Measurements from ENCODE around the gene RFTN2. TPM values are rescaled to one million over a fixed set of nuclear protein-coding genes. Genes with fewer than 3 reads are reported as not detected.

RFTN2 gene
- total RNA-seq, 1 experiment from 2014 or later: not detected

DNA sequence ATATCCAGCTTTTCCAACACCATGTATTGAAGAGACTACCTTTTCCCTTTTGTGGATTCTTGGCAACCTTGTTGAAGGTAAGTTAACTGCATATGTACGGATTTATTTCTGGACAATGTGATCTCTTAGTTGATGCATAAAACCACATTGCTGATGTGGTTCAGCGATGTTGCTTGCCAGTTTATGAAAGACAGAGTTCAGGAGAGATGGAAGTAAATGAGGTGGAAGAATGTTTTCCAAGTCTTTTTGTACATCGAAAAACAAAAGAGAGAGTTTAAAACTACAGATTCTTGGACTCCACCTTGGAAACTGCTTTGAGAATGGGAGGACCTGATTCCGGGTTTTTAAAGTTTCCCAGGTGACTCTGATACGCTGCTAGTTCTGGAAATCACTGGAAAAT, 115.7 kb downstream of the RFTN2 start:
- intact Hi-C loops (cut with micrococcal nuclease; ENCODE audit: unreplicated experiment) (no loop called here), in situ Hi-C loops (cut with HindIII; ENCODE audit: low pct_unique_long_range_greater_than_20kb, low sequenced_read_pairs) (no loop called here)
- TF ChIP-seq SIN3A (IDR thresholded peaks at IDR 0.05; ENCODE audit: borderline replicate concordance, insufficient read depth, low read depth, low read length): no peak
- no peak for TF ChIP-seq TCF7L2 (IDR thresholded peaks at IDR 0.05; ENCODE audit: low read depth, low read length)
- ATAC-seq: no peak
- H3K4me3 ChIP-seq (ENCODE audit: low read depth in 2 of 2, low read length in 2 of 2): no peak overlapping the region
- no peaks in the 10 kb centered on the region for H3K27me3 ChIP-seq (ENCODE audit: control insufficient read depth, insufficient read depth, low read length)
- no peaks in the 10 kb centered on the region for H3K36me3 ChIP-seq (ENCODE audit: control insufficient read depth, insufficient read depth, low read length)
- H3K4me1 ChIP-seq (ENCODE audit: control insufficient read depth, insufficient read depth, low read length): no peaks in the 10 kb centered on the region
- ChIA-PET POLR2A (no interaction called here), CTCF (no interaction called here)
- BruUV-seq (replicated peaks): no TSS peak
- no peaks in the 10 kb centered on the region for H3K9me3 ChIP-seq (ENCODE audit: control insufficient read depth, insufficient read depth, low read depth, low read length)
- no peak for DNase-seq (ENCODE audit: low read depth, low spot score)
- no peak overlapping the region for H3K27ac ChIP-seq (ENCODE audit: low read length)

DNA sequence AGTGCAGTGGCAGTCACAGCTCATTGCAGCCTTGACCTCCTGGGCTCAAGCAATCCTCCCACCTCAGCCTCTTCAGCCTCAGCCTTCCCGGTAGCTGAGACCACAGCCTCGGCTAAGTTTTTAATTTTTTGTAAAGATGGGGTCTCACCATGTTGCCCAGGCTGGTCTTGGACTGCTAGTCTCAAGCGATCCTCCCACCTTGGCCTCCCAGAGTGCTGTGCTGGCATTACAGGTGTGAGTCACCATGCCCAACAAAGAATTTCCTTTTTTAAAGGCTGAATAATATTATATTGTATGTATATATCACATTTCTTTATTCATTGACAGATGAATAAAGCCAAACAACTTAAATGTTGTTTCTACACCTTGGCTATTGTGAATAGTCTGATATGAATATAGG, 117.0 kb downstream of the RFTN2 start:
- CTCF ChIA-PET: no interaction called here
- in situ Hi-C loops (cut with HindIII; ENCODE audit: low pct_unique_long_range_greater_than_20kb, low sequenced_read_pairs): no loop called here
- Histone ChIP-seq H3K27me3 (ENCODE audit: control insufficient read depth, insufficient read depth, low read length) (no peaks in the 10 kb centered on the region), H3K36me3 (ENCODE audit: control insufficient read depth, insufficient read depth, low read length) (no peaks in the 10 kb centered on the region), H3K27ac (ENCODE audit: low read length) (no peak overlapping the region), H3K9me3 (ENCODE audit: control insufficient read depth, insufficient read depth, low read depth, low read length) (no peaks in the 10 kb centered on the region), H3K4me1 (ENCODE audit: control insufficient read depth, insufficient read depth, low read length) (no peaks in the 10 kb centered on the region), H3K4me3 (ENCODE audit: low read depth in 2 of 2, low read length in 2 of 2) (no peak overlapping the region)
- intact Hi-C loops (cut with micrococcal nuclease; ENCODE audit: unreplicated experiment): no loop called here
- no TSS peak for BruUV-seq (replicated peaks)
- POLR2A ChIA-PET: no interaction called here
- TF ChIP-seq POLR2AphosphoS5 (IDR thresholded peaks at IDR 0.05; ENCODE audit: low read depth, low read length) (no peak), TCF7L2 (IDR thresholded peaks at IDR 0.05; ENCODE audit: low read depth, low read length) (no peak), SIN3A (IDR thresholded peaks at IDR 0.05; ENCODE audit: borderline replicate concordance, insufficient read depth, low read depth, low read length) (no peak)
- TF ChIP-seq, protein P1, sequence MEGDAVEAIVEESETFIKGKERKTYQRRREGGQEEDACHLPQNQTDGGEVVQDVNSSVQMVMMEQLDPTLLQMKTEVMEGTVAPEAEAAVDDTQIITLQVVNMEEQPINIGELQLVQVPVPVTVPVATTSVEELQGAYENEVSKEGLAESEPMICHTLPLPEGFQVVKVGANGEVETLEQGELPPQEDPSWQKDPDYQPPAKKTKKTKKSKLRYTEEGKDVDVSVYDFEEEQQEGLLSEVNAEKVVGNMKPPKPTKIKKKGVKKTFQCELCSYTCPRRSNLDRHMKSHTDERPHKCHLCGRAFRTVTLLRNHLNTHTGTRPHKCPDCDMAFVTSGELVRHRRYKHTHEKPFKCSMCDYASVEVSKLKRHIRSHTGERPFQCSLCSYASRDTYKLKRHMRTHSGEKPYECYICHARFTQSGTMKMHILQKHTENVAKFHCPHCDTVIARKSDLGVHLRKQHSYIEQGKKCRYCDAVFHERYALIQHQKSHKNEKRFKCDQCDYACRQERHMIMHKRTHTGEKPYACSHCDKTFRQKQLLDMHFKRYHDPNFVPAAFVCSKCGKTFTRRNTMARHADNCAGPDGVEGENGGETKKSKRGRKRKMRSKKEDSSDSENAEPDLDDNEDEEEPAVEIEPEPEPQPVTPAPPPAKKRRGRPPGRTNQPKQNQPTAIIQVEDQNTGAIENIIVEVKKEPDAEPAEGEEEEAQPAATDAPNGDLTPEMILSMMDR (IDR thresholded peaks at IDR 0.05): no peak
- TF ChIP-seq, protein P2, sequence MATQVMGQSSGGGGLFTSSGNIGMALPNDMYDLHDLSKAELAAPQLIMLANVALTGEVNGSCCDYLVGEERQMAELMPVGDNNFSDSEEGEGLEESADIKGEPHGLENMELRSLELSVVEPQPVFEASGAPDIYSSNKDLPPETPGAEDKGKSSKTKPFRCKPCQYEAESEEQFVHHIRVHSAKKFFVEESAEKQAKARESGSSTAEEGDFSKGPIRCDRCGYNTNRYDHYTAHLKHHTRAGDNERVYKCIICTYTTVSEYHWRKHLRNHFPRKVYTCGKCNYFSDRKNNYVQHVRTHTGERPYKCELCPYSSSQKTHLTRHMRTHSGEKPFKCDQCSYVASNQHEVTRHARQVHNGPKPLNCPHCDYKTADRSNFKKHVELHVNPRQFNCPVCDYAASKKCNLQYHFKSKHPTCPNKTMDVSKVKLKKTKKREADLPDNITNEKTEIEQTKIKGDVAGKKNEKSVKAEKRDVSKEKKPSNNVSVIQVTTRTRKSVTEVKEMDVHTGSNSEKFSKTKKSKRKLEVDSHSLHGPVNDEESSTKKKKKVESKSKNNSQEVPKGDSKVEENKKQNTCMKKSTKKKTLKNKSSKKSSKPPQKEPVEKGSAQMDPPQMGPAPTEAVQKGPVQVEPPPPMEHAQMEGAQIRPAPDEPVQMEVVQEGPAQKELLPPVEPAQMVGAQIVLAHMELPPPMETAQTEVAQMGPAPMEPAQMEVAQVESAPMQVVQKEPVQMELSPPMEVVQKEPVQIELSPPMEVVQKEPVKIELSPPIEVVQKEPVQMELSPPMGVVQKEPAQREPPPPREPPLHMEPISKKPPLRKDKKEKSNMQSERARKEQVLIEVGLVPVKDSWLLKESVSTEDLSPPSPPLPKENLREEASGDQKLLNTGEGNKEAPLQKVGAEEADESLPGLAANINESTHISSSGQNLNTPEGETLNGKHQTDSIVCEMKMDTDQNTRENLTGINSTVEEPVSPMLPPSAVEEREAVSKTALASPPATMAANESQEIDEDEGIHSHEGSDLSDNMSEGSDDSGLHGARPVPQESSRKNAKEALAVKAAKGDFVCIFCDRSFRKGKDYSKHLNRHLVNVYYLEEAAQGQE (IDR thresholded peaks at IDR 0.05; ENCODE audit: insufficient read depth in 1 of 2, low read depth in 2 of 2, low read length in 1 of 2): no peak
- ATAC-seq (no peak), DNase-seq (ENCODE audit: low read depth, low spot score) (no peak)

DNA sequence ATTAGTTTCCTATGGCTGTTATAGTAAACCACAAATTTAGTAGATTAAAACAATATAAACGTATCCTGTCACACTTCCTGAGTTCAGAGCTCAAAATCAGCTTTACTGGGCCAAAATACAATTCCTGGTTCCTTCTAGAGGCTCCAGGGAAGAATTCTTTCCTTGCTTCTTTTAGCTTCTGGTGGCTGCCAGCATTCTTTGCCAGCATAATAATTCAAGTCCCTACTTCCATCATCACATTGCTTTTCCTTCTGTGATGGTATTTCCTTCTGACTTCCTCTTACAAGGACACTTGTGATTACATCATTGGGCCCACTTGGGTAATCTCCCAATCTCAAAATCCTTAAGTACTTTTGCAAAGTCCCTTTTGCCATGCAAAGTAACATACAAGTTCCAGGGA, 118.9 kb downstream of the RFTN2 start:
- Histone ChIP-seq H3K36me3 (ENCODE audit: control insufficient read depth, insufficient read depth, low read length) (peaks cover 10% of the 10 kb centered on the region), H3K4me3 (ENCODE audit: low read depth in 2 of 2, low read length in 2 of 2) (no peak overlapping the region), H3K27ac (ENCODE audit: low read length) (no peak overlapping the region), H3K27me3 (ENCODE audit: control insufficient read depth, insufficient read depth, low read length) (no peaks in the 10 kb centered on the region), H3K9me3 (ENCODE audit: control insufficient read depth, insufficient read depth, low read depth, low read length) (no peaks in the 10 kb centered on the region), H3K4me1 (ENCODE audit: control insufficient read depth, insufficient read depth, low read length) (no peaks in the 10 kb centered on the region)
- BruUV-seq (replicated peaks): no TSS peak
- CTCF ChIA-PET: no interaction called here
- in situ Hi-C loops (cut with HindIII; ENCODE audit: low pct_unique_long_range_greater_than_20kb, low sequenced_read_pairs): no loop called here
- POLR2A ChIA-PET: no interaction called here
- DNase-seq (ENCODE audit: low read depth, low spot score) (no peak), ATAC-seq (no peak)
- TF ChIP-seq, protein P2 (IDR thresholded peaks at IDR 0.05; ENCODE audit: insufficient read depth in 1 of 2, low read depth in 2 of 2, low read length in 1 of 2): no peak
- TF ChIP-seq SIN3A (IDR thresholded peaks at IDR 0.05; ENCODE audit: borderline replicate concordance, insufficient read depth, low read depth, low read length) (no peak), TCF7L2 (IDR thresholded peaks at IDR 0.05; ENCODE audit: low read depth, low read length) (no peak), POLR2AphosphoS5 (IDR thresholded peaks at IDR 0.05; ENCODE audit: low read depth, low read length) (no peak)
- TF ChIP-seq, protein P1 (IDR thresholded peaks at IDR 0.05): no peak
- intact Hi-C loops (cut with micrococcal nuclease; ENCODE audit: unreplicated experiment): no loop called here
